Measurements from ENCODE around the gene VAMP5.
"Not testable (repeated sequence)": the region's sequence is repeated elsewhere in the genome, so short reads cannot be mapped to it uniquely, and the experiment has no call there.

Gene VAMP5

DNA sequence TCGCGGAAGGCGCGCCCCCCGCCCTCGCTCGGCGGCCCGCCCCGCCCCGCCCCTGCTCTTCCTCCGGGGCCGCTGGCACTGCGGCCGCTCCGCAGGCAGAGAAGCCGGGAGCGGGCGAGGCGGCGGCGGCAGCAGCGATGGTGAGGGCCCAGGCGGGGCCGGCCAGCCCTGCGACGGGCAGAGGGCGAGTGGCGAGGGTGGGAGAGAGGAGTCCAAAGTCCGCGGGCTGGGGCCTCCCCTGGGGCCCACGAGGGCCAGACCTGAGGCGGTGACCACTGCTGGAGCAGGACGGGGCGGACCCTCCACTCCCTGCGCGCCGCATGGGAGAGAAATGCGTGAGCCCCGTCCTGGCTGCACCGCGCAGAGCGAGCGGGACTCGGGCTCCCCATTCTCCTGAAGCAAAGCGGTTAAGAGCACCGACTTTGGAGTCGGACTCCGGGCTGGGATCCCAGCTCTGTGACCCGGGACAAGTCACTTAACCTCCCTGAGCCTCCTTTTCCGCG, at the start of gene VAMP5:
VAMP5 (plus strand) TSS at position 78 of the 503 bp plus-strand sequence; CDS start at position 138, 60 bp downstream.
- no peak for DNase-seq (ENCODE audit: low read depth)

DNA sequence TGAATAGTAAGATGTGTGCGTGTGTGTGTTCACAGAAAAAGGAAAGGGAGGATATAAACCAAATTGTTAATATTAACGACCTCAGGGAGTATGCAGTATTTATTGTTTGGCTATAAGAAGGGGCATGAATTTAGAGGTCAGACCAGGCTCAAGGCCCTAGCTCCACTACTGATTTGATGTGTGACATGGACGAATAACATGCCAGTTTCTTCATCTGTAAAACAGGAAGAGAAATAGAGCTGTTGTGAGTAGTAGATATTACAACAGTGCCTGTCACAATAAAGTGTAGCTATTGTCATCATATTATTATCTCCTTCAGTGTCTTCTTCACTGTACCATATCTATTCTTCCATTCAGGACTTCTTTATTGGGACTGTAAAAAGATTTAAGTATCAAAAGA, 49.4 kb upstream of the VAMP5 start:
- no peak for DNase-seq (ENCODE audit: low read depth)

DNA sequence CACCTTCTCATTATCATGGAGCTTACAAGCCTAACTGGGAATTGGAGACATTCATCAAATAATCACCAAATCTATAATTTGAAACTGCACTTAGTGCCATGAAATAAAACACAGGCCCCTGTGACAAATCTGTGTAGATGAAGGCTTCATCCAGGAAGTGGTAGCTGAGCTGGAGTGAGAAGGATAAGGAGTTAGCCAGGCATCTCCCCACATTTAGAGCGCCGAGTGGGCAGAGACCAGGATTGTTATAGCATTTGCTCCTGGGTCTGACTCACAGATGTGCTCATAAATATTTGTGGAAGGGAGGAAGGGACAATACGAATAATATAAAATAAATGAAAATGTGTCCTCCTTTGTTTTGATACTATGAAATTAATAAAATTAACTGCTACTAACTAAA, 47.8 kb upstream of the VAMP5 start:
- peak; percentile 59 for DNase-seq (ENCODE audit: low read depth)

GRCh38 chr2:85537600-85538506, 46.4 kb upstream of the VAMP5 start:
- DNase-seq (ENCODE audit: low read depth), result no peak

DNA sequence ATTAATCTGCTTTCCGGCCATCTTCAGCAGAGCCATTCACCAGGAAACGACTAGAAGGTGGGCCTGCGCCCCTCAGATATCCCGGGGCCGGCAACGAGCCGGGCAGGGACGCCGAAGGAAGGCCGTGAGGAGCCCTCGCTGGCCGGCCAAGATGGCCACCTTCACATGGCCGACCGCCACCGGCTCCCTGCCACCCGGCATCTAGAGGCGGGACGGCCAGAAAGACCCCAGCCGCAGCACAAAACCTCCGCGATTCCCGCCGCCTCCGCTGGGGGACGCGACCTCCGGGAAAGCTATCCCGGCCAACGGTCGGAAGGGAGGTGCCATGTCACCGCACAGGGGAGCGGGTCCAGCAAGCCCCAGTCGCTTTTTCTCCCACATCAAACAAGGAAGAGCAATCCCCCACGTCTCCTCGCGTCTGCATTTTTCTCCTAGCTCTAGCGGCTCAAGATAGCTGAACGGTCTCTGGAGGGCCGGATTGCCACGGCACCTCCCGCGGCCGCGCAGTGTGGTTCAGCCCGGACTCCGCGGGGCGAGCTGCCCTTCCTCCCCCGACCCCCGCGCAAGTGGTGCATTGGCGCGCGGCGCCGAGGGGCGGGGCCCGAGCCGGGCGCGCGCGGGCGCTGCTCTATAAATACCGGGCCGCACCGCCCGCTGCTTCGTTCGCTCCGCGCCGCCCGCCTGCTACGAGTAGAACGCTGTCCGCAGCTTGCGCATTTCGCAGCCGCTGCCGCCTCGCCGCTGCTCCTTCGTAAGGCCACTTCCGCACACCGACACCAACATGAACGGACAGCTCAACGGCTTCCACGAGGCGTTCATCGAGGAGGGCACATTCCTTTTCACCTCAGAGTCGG, 45.5 kb upstream of the VAMP5 start, which contains the start of gene MAT2A:
MAT2A (plus strand) TSS at position 662 of the 854 bp plus-strand sequence; CDS start at position 782, 120 bp downstream.
- peak; percentile 58 for DNase-seq (ENCODE audit: low read depth)

GRCh38 chr2:85539361-85540132, 44.7 kb upstream of the VAMP5 start:
- DNase-seq (ENCODE audit: low read depth), result no peak

- DNase-seq (ENCODE audit: low read depth), result no peak
Measured at GRCh38 chr2:85540133-85540648, 44.0 kb upstream of the VAMP5 start.

DNA sequence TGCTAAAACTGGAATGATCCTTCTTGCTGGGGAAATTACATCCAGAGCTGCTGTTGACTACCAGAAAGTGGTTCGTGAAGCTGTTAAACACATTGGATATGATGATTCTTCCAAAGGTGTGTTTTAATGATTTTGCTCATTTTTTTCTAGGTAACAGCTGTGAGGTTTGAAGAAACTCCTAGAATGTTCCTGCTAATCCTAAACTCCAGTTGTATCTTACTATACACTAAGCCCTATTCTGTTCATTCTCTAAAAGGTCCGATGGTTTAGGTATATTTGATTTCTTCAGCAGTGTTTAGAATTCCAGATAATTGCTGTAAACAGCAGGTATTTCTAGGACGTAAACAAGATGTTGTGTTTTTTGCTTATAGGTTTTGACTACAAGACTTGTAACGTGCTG, 43.0 kb upstream of the VAMP5 start:
- DNase-seq (ENCODE audit: low read depth), result no peak

- DNase-seq (ENCODE audit: low read depth), result no peak
Measured at GRCh38 chr2:85541753-85542457, 42.3 kb upstream of the VAMP5 start.

DNA sequence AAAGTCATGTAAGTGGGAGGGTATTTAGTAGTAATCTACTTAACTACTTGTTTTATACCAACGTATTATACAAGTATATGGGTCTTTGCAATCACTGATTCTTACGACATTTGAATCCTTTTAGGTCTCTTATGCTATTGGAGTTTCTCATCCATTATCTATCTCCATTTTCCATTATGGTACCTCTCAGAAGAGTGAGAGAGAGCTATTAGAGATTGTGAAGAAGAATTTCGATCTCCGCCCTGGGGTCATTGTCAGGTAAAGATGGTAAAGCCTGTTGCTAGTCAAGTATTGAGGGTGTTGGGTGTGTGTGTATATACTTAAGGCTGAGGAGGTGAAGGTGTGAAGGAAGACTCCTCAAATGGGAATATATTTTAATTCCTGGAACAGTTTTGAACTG, 41.5 kb upstream of the VAMP5 start:
- DNase-seq (ENCODE audit: low read depth), result no peak

DNA sequence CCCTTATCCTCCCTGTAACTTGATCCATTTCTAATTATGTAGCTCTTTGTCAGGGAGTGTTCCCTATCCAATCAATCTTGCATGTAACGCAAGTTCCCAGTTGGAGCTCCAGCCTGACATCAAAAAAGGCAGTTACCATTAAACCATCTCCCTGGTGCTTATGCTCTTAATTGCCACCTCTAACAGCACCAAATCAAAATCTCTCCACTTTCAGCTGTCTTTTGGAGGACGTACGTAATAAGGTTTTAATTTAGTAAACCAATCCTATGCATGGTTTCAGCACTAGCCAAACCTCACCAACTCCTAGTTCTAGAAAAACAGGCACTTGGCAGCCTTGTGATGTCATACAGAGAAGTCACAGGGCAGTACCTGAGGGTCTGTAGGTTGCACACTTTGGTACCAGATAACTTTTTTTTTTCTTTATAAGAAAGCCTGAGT, 40.0 kb upstream of the VAMP5 start:
- not testable (repeated sequence) for DNase-seq (ENCODE audit: low read depth)

- not testable (repeated sequence) for DNase-seq (ENCODE audit: low read depth)
Measured at GRCh38 chr2:85544915-85545779, 39.1 kb upstream of the VAMP5 start.

DNA sequence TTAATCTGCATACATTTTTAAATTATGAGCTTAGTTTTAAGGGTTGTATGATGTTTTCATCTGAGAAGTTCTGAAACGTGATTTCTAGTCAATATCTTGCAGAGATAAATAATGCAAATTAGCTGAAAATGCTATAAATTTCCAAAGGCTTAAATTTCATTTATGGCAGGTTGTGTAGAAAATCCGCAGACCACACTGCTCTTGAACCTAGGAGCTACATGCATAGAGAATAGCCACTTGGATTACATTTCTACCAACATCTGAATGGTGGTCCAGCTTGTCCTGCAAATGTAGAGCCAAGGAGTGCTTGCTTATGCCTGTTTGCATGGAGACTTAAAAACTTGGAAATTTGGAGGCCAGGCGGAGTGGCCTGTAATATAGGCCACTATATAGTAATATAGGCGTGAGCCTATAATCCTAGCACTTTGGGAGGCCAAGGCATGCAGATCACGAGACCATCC, 38.4 kb upstream of the VAMP5 start:
- no peak for DNase-seq (ENCODE audit: low read depth)

DNA sequence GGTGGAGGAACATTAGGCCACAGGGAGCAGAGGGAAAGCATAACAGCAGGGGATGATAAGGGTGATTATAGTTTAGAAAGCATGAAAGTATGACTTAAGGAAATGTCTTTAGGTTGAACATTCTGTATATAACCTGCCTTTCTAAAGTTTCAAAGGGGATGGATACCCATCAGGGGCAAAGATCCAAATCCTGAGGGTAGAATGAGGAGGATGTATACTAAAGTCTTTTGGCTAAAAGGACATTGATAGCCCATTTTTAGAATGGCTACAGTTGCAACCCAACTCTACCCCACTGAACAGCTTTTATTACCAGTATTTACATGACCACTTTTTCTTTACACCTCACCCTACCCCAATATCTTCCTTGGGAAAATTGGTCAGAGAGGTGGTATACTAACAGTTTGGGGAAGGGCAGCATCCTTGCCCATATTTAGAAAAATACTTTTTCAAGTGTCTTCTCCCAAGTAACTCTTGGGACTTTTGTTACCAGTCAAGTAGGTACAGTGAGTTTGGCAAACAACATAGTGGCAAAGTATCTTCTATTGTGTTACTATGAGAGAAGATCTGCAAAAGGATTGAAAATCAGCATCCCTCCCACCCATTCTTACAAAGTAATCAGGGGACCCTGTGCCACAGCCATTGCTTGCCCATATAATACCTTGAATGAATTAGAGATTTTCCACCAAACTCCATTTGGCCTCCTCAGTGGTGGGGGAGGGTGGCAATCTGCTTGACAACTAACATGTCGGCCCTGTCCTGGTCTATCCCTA, 37.0 kb upstream of the VAMP5 start:
- DNase-seq (ENCODE audit: low read depth), result no peak

GRCh38 chr2:85547859-85548607, 36.2 kb upstream of the VAMP5 start:
- no peak for DNase-seq (ENCODE audit: low read depth)

GRCh38 chr2:85548608-85548900, 35.7 kb upstream of the VAMP5 start:
- DNase-seq (ENCODE audit: low read depth), result no peak

GRCh38 chr2:85549095-85549494, 35.1 kb upstream of the VAMP5 start:
- no peak for DNase-seq (ENCODE audit: low read depth)

GRCh38 chr2:85549826-85550225, 34.4 kb upstream of the VAMP5 start:
- DNase-seq (ENCODE audit: low read depth), result peak; percentile 96
